Measurements from ENCODE around the gene BCAN. TPM values are rescaled to one million over a fixed set of nuclear protein-coding genes. Genes with fewer than 3 reads are reported as not detected.

The BCAN gene
- total and polyA plus RNA-seq, 2 of the 8 experiments (the other 6 are each of a cell fraction or from before 2014, with no cell fraction given) = 4.5 to 24.0 TPM

DNA sequence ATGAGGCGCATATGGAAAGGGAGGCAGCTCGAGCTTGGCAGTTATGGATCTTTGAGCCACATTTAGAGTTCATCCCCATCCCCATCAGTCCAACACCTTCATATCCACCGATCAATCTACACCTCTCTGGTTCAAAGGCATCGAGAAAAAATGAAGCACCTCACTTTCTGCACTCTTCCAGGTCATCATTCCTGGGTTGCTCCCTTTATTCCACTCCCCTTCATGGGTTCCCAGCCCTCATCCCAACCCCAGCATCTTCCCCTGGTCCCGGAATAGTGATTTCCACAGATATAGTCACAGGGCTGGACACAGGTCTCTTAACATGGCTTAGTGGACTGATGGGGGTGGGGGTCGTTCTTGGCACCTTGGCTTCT is 22.3 kb upstream of the BCAN start:
- H3K23me2 ChIP-seq (ENCODE audit: low read depth, low read length) = peaks cover 9% of the 10 kb centered on the region; the same call in 1 of the 2 replicates
- H2BK120ac ChIP-seq (replicated peaks; ENCODE audit: low read depth, low read length) = no peak overlapping the region
- peak overlapping the region; percentile 26 to 48; a peak in 2 of 4 replicates for H3K4me2 ChIP-seq (ENCODE audit: insufficient read depth in 1 of 2, low read depth in 2 of 2, low read length in 2 of 2)
- H3K4me1 ChIP-seq (replicated peaks in 1 of 4; ENCODE audit: control insufficient read depth in 3 of 4, insufficient read depth in 4 of 4, low read length in 3 of 4) = no peaks in the 10 kb centered on the region; a peak in 3 of 7 replicates
- no peak overlapping the region for H2BK15ac ChIP-seq (ENCODE audit: low read length)
- no peaks in the 10 kb centered on the region for H3K79me1 ChIP-seq (ENCODE audit: low read depth, low read length)
- WGBS, 2 experiments (ENCODE audit: extremely low coverage in 1 of 2, insufficient coverage in 1 of 2, insufficient read length in 1 of 2, insufficient replicate concordance in 2 of 2, low coverage in 1 of 2, low lambda C conversion rate in 2 of 2, missing lambda C conversion rate in 1 of 2) = 32% methylated on average over 6 of the region's 6 CpGs; no CpG with 5 or more reads in 1 of the 2 experiments
- no peak overlapping the region for H3K56ac ChIP-seq (replicated peaks; ENCODE audit: insufficient read length, low read depth, low read length)
- H4K20me1 ChIP-seq (replicated peaks in 1 of 2; ENCODE audit: control insufficient read depth in 1 of 2, insufficient read depth in 2 of 2, low read length in 2 of 2) = no peaks in the 10 kb centered on the region
- H3K27me3 ChIP-seq (replicated peaks in 1 of 4; ENCODE audit: control insufficient read depth in 3 of 4, extremely low read depth in 1 of 4, insufficient read depth in 3 of 4, low read length in 3 of 4) = peaks cover 18 to 40% (median 33%) of the 10 kb centered on the region in 4 experiments
- no peaks in the 10 kb centered on the region for H3K9me3 ChIP-seq (ENCODE audit: insufficient read depth in 2 of 2, low read depth in 1 of 2, low read length in 1 of 2)
- H4K91ac ChIP-seq (replicated peaks; ENCODE audit: insufficient read length, low read length) = no peak overlapping the region
- H3K27ac ChIP-seq (ENCODE audit: low read depth, low read length) = no peak overlapping the region
- no peak overlapping the region for H2AK5ac ChIP-seq (ENCODE audit: low read depth, low read length)
- H3K4ac ChIP-seq (replicated peaks; ENCODE audit: insufficient read length, low read depth, low read length) = no peak overlapping the region
- H4K5ac ChIP-seq (ENCODE audit: insufficient read length, low read depth, low read length) = no peak overlapping the region
- no peak overlapping the region for H2AFZ ChIP-seq (ENCODE audit: low read length)
- no peak for DNase-seq (ENCODE audit: low read depth in 1 of 2, low spot score in 2 of 2)
- no peak overlapping the region for H4K8ac ChIP-seq (ENCODE audit: extremely low read depth, insufficient read depth, low read length)
- no peak for FAIRE-seq
- no peak overlapping the region for H2BK20ac ChIP-seq (ENCODE audit: low read length)
- ChIA-PET CTCF (ENCODE audit: partially characterized antibody) (interaction anchor here (0.7 to 43.0 kb wide), 29 partner anchors 9 to 468 kb away, joined by 3 to 868 read pairs (median 5); partner anchors contain the start of genes BCAN, CRABP2, GPATCH4 and METTL25B), POLR2A (ENCODE audit: partially characterized antibody) (interaction anchor here (0.6 to 2.6 kb wide), 14 partner anchors 8 to 501 kb away, joined by 3 to 11 read pairs (median 4); partner anchors contain the start of genes NAXE and NES)
- H3K36me3 ChIP-seq (ENCODE audit: control insufficient read depth in 2 of 4, insufficient read depth in 4 of 4, low read length in 3 of 4) = no peaks in the 10 kb centered on the region
- H2BK5ac ChIP-seq (ENCODE audit: low read depth, low read length) = no peak overlapping the region
- H3K18ac ChIP-seq (ENCODE audit: extremely low read depth, low read length) = no peak overlapping the region
- no peaks in the 10 kb centered on the region for H3K79me2 ChIP-seq (ENCODE audit: control insufficient read depth in 1 of 2, insufficient read depth in 2 of 2, low read length in 2 of 2)
- no peak overlapping the region for H3K23ac ChIP-seq (ENCODE audit: insufficient read length)
- no peak overlapping the region for H3K14ac ChIP-seq (ENCODE audit: insufficient read length)
- no peak overlapping the region for H2BK12ac ChIP-seq (ENCODE audit: low read depth, low read length)
- no peak overlapping the region for H3K9ac ChIP-seq (replicated peaks in 1 of 4; ENCODE audit: extremely low read depth in 1 of 4, low read depth in 3 of 4, low read length in 3 of 4)
- H3K4me3 ChIP-seq (ENCODE audit: extremely low read depth in 1 of 4, insufficient read depth in 2 of 4, low read depth in 3 of 4, low read length in 4 of 4) = no peak overlapping the region
- TF ChIP-seq TBP (IDR thresholded peaks at IDR 0.05; ENCODE audit: low read depth, low read length) (no peak), RXRA (IDR thresholded peaks at IDR 0.05; ENCODE audit: insufficient read depth, low read depth, low read length) (no peak), RBBP5 (IDR thresholded peaks at IDR 0.05; ENCODE audit: borderline replicate concordance, low read depth, low read length) (no peak), SIRT6 (IDR thresholded peaks at IDR 0.05; ENCODE audit: low read length) (no peak), ASH2L (IDR thresholded peaks at IDR 0.05; ENCODE audit: low read length) (no peak), EGR1 (IDR thresholded peaks at IDR 0.05; ENCODE audit: borderline replicate concordance, low read depth, low read length) (no peak), KDM5A (IDR thresholded peaks at IDR 0.05; ENCODE audit: low read length) (no peak), NRF1 (IDR thresholded peaks at IDR 0.05; ENCODE audit: low read depth, low read length) (no peak), CBX8 (IDR thresholded peaks at IDR 0.05; ENCODE audit: borderline replicate concordance, low read depth, low read length) (no peak), EP300 (IDR thresholded peaks at IDR 0.05; ENCODE audit: borderline replicate concordance in 1 of 2, low read depth in 2 of 2, low read length in 2 of 2) (no peak), POU5F1 (IDR thresholded peaks at IDR 0.05; ENCODE audit: low read depth, low read length) (no peak), E2F6 (IDR thresholded peaks at IDR 0.05) (no peak), NANOG (IDR thresholded peaks at IDR 0.05; ENCODE audit: insufficient read depth, low read depth, low read length, poor library complexity, severe bottlenecking) (no peak), SRF (IDR thresholded peaks at IDR 0.05; ENCODE audit: low read depth, low read length) (no peak)

Measured in H1 (cell line).